ENCODE results near the gene FLRT3. TPM values are rescaled to one million over a fixed set of nuclear protein-coding genes. Genes with fewer than 3 reads are reported as not detected.

FLRT3 gene
- polyA plus RNA-seq, 1 donor: 6.0 TPM

- DNase-seq: no peak
These were observed 23.9 kb downstream of the FLRT3 start for GRCh38 chr20:14313341-14314020.

GRCh38 chr20:14312001-14312400, 25.4 kb downstream of the FLRT3 start:
- no peak for DNase-seq

GRCh38 chr20:14310977-14311627, 26.3 kb downstream of the FLRT3 start:
- no peak for DNase-seq

- no peak for DNase-seq
These were observed 29.5 kb downstream of the FLRT3 start for GRCh38 chr20:14307956-14308355.

GRCh38 chr20:14304472-14304871, 32.9 kb downstream of the FLRT3 start:
- DNase-seq: no peak

- DNase-seq: no peak
These were observed 33.8 kb downstream of the FLRT3 start for GRCh38 chr20:14303651-14304050.

- no peak for DNase-seq
These were observed 34.3 kb downstream of the FLRT3 start for GRCh38 chr20:14303106-14303505.

GRCh38 chr20:14299831-14300230, 37.6 kb downstream of the FLRT3 start:
- no peak for DNase-seq

- no peak for DNase-seq
These were observed 41.6 kb downstream of the FLRT3 start for GRCh38 chr20:14295770-14296309.

GRCh38 chr20:14295238-14295637, 42.2 kb downstream of the FLRT3 start:
- no peak for DNase-seq

- DNase-seq: no peak
These were observed 45.9 kb downstream of the FLRT3 start for GRCh38 chr20:14291502-14291901.

GRCh38 chr20:14288341-14289330, 48.8 kb downstream of the FLRT3 start:
- DNase-seq: no peak

- DNase-seq: no peak
These were observed 53.0 kb downstream of the FLRT3 start for GRCh38 chr20:14284443-14284842.

GRCh38 chr20:14282140-14282539, 55.3 kb downstream of the FLRT3 start:
- no peak for DNase-seq

Data from hindlimb muscle (tissue), 1 donor.